ENCODE measurements around the gene SCO2.

SCO2 gene

GRCh38 chr22:50550395-50550794 lies 25.0 kb upstream of the SCO2 start:
- H3K27me3 ChIP-seq (ENCODE audit: control insufficient read depth, insufficient read depth, low read length), result no peaks in the 10 kb centered on the region
- H3K9me3 ChIP-seq (ENCODE audit: control insufficient read depth, insufficient read depth, low read length), result no peaks in the 10 kb centered on the region
- no peak overlapping the region for H3K4me3 ChIP-seq (ENCODE audit: low read length)
- no peak overlapping the region for H3K27ac ChIP-seq (ENCODE audit: low read length)
- H3K36me3 ChIP-seq (ENCODE audit: control insufficient read depth, insufficient read depth, low read length), result no peaks in the 10 kb centered on the region
- H3K4me1 ChIP-seq (ENCODE audit: control insufficient read depth, insufficient read depth, low read length), result peaks cover 1% of the 10 kb centered on the region; the same call in 1 of the 2 replicates
- WGBS (ENCODE audit: insufficient coverage, insufficient read length), result no CpG with 5 or more reads among the region's 8 CpGs
- DNase-seq (ENCODE audit: low read depth, low spot score), result no peak

- Histone ChIP-seq H3K27ac (ENCODE audit: low read length) (no peak overlapping the region), H3K27me3 (ENCODE audit: control insufficient read depth, insufficient read depth, low read length) (no peaks in the 10 kb centered on the region; the same call in 1 of the 2 replicates), H3K4me1 (ENCODE audit: control insufficient read depth, insufficient read depth, low read length) (peaks cover 1% of the 10 kb centered on the region; the same call in 1 of the 2 replicates), H3K4me3 (ENCODE audit: low read length) (no peak overlapping the region), H3K9me3 (ENCODE audit: control insufficient read depth, insufficient read depth, low read length) (no peaks in the 10 kb centered on the region), H3K36me3 (ENCODE audit: control insufficient read depth, insufficient read depth, low read length) (no peaks in the 10 kb centered on the region)
- no CpG with 5 or more reads among the region's 68 CpGs for WGBS (ENCODE audit: insufficient coverage, insufficient read length)
- DNase-seq (ENCODE audit: low read depth, low spot score), result no peak
Measured at GRCh38 chr22:50548921-50549790, 23.8 kb upstream of the SCO2 start.

- no CpG with 5 or more reads among the region's 56 CpGs for WGBS (ENCODE audit: insufficient coverage, insufficient read length)
- Histone ChIP-seq H3K27me3 (ENCODE audit: control insufficient read depth, insufficient read depth, low read length) (no peaks in the 10 kb centered on the region; the same call in 1 of the 2 replicates), H3K4me3 (ENCODE audit: low read length) (no peak overlapping the region), H3K27ac (ENCODE audit: low read length) (no peak overlapping the region), H3K9me3 (ENCODE audit: control insufficient read depth, insufficient read depth, low read length) (no peaks in the 10 kb centered on the region), H3K36me3 (ENCODE audit: control insufficient read depth, insufficient read depth, low read length) (no peaks in the 10 kb centered on the region), H3K4me1 (ENCODE audit: control insufficient read depth, insufficient read depth, low read length) (peaks cover 1% of the 10 kb centered on the region; the same call in 1 of the 2 replicates)
- DNase-seq (ENCODE audit: low read depth, low spot score), result no peak
Measured at GRCh38 chr22:50548040-50548920, 22.9 kb upstream of the SCO2 start.

GRCh38 chr22:50547263-50547985 lies 22.0 kb upstream of the SCO2 start:
- Histone ChIP-seq H3K27ac (ENCODE audit: low read length) (no peak overlapping the region), H3K9me3 (ENCODE audit: control insufficient read depth, insufficient read depth, low read length) (no peaks in the 10 kb centered on the region), H3K4me3 (ENCODE audit: low read length) (no peak overlapping the region), H3K27me3 (ENCODE audit: control insufficient read depth, insufficient read depth, low read length) (no peaks in the 10 kb centered on the region; the same call in 1 of the 2 replicates), H3K36me3 (ENCODE audit: control insufficient read depth, insufficient read depth, low read length) (no peaks in the 10 kb centered on the region), H3K4me1 (ENCODE audit: control insufficient read depth, insufficient read depth, low read length) (peaks cover 1% of the 10 kb centered on the region; the same call in 1 of the 2 replicates)
- no CpG with 5 or more reads among the region's 35 CpGs for WGBS (ENCODE audit: insufficient coverage, insufficient read length)
- DNase-seq (ENCODE audit: low read depth, low spot score), result no peak

- Histone ChIP-seq H3K36me3 (ENCODE audit: control insufficient read depth, insufficient read depth, low read length) (no peaks in the 10 kb centered on the region), H3K4me3 (ENCODE audit: low read length) (no peak overlapping the region), H3K9me3 (ENCODE audit: control insufficient read depth, insufficient read depth, low read length) (no peaks in the 10 kb centered on the region), H3K27ac (ENCODE audit: low read length) (no peak overlapping the region), H3K27me3 (ENCODE audit: control insufficient read depth, insufficient read depth, low read length) (no peaks in the 10 kb centered on the region; the same call in 1 of the 2 replicates), H3K4me1 (ENCODE audit: control insufficient read depth, insufficient read depth, low read length) (peaks cover 1% of the 10 kb centered on the region; the same call in 1 of the 2 replicates)
- no peak for DNase-seq (ENCODE audit: low read depth, low spot score)
- no CpG with 5 or more reads among the region's 78 CpGs for WGBS (ENCODE audit: insufficient coverage, insufficient read length)
Measured at GRCh38 chr22:50546326-50547262, 21.2 kb upstream of the SCO2 start.

- Histone ChIP-seq H3K27ac (ENCODE audit: low read length) (no peak within 1 kb of the TSS), H3K36me3 (ENCODE audit: control insufficient read depth, insufficient read depth, low read length) (no peaks in the 10 kb centered on the region), H3K4me1 (ENCODE audit: control insufficient read depth, insufficient read depth, low read length) (peaks cover 1% of the 10 kb centered on the region; the same call in 1 of the 2 replicates), H3K9me3 (ENCODE audit: control insufficient read depth, insufficient read depth, low read length) (no peaks in the 10 kb centered on the region), H3K4me3 (ENCODE audit: low read length) (no peak within 1 kb of the TSS), H3K27me3 (ENCODE audit: control insufficient read depth, insufficient read depth, low read length) (no peaks in the 10 kb centered on the region; the same call in 1 of the 2 replicates)
- no peak for DNase-seq (ENCODE audit: low read depth, low spot score)
- no CpG with 5 or more reads among the region's 10 CpGs for WGBS (ENCODE audit: insufficient coverage, insufficient read length)
Measured at GRCh38 chr22:50545522-50546325, 20.3 kb upstream of the SCO2 start, which contains the start of gene KLHDC7B. Gene KLHDC7B (plus strand): TSS chr22:50545899. CDS start chr22:50546244, 345 bp downstream.

GRCh38 chr22:50544746-50545253 lies 19.4 kb upstream of the SCO2 start:
- no CpG with 5 or more reads among the region's 5 CpGs for WGBS (ENCODE audit: insufficient coverage, insufficient read length)
- Histone ChIP-seq H3K36me3 (ENCODE audit: control insufficient read depth, insufficient read depth, low read length) (no peaks in the 10 kb centered on the region), H3K27me3 (ENCODE audit: control insufficient read depth, insufficient read depth, low read length) (no peaks in the 10 kb centered on the region; the same call in 1 of the 2 replicates), H3K9me3 (ENCODE audit: control insufficient read depth, insufficient read depth, low read length) (no peaks in the 10 kb centered on the region), H3K4me1 (ENCODE audit: control insufficient read depth, insufficient read depth, low read length) (peaks cover 1% of the 10 kb centered on the region; the same call in 1 of the 2 replicates), H3K4me3 (ENCODE audit: low read length) (no peak overlapping the region), H3K27ac (ENCODE audit: low read length) (no peak overlapping the region)
- DNase-seq (ENCODE audit: low read depth, low spot score), result no peak

GRCh38 chr22:50544078-50544745 lies 18.8 kb upstream of the SCO2 start:
- Histone ChIP-seq H3K27ac (ENCODE audit: low read length) (no peak overlapping the region), H3K36me3 (ENCODE audit: control insufficient read depth, insufficient read depth, low read length) (no peaks in the 10 kb centered on the region), H3K27me3 (ENCODE audit: control insufficient read depth, insufficient read depth, low read length) (no peaks in the 10 kb centered on the region; the same call in 1 of the 2 replicates), H3K4me3 (ENCODE audit: low read length) (no peak overlapping the region), H3K9me3 (ENCODE audit: control insufficient read depth, insufficient read depth, low read length) (no peaks in the 10 kb centered on the region), H3K4me1 (ENCODE audit: control insufficient read depth, insufficient read depth, low read length) (peaks cover 1% of the 10 kb centered on the region; the same call in 1 of the 2 replicates)
- DNase-seq (ENCODE audit: low read depth, low spot score), result no peak
- WGBS (ENCODE audit: insufficient coverage, insufficient read length), result no CpG with 5 or more reads among the region's 52 CpGs
